ENCODE data around the gene FHOD1. TPM values are rescaled to one million over a fixed set of nuclear protein-coding genes. Genes with fewer than 3 reads are reported as not detected.

The FHOD1 gene
- total and polyA plus RNA-seq, 9 of the 15 experiments (the other 6 are each of a cell fraction or from before 2014, with no cell fraction given) = 18.7 to 126 (median 32.3) TPM

GRCh38 chr16:67241008-67241900, 6.0 kb downstream of the FHOD1 start (continued):
- TF ChIP-seq ZNF644 (tag; IDR thresholded peaks at IDR 0.05; ENCODE audit: low read depth) (no peak; the same call in 1 of the 2 replicates), ZFP30 (CRISPR knock-in tag; IDR thresholded peaks at IDR 0.05; ENCODE audit: borderline replicate concordance) (no peak), ZNF280A (IDR thresholded peaks at IDR 0.05; ENCODE audit: low read depth, partially characterized antibody) (no peak), ZNF696 (CRISPR knock-in tag; conservative IDR thresholded peaks at IDR 0.05) (no peak), ZNF551 (CRISPR knock-in tag; IDR thresholded peaks at IDR 0.05) (no peak), SIX5 (IDR thresholded peaks at IDR 0.05; ENCODE audit: borderline replicate concordance in 1 of 2, insufficient read depth in 1 of 2, low read depth in 1 of 2, low read length in 2 of 2) (no peak), HMBOX1 (IDR thresholded peaks at IDR 0.05) (no peak), TSC22D4 (tag; IDR thresholded peaks at IDR 0.05) (no peak), ARHGAP35 (IDR thresholded peaks at IDR 0.05; ENCODE audit: partially characterized antibody) (no peak), ZNF384 (IDR thresholded peaks at IDR 0.05; ENCODE audit: low read depth, low read length) (no peak), ZFP36 (IDR thresholded peaks at IDR 0.05; ENCODE audit: low read depth, low read length, partially characterized antibody) (peak; percentile 29), ZEB2 (IDR thresholded peaks at IDR 0.05) (0 out of 2 replicates have a peak, but pooled peaks have one; percentile 15), MECOM (CRISPR knock-in tag; IDR thresholded peaks at IDR 0.05) (peak; percentile 77), ZNF316 (IDR thresholded peaks at IDR 0.05) (peak; percentile 85), TRIM24 (IDR thresholded peaks at IDR 0.05) (peak in 1 of 2 experiments; percentile 25; a peak in 1 of 4 replicates), MBD2 (IDR thresholded peaks at IDR 0.05; ENCODE audit: borderline replicate concordance, low read depth) (0 out of 2 replicates have a peak, but pooled peaks have one; percentile 40), BRD9 (IDR thresholded peaks at IDR 0.05; ENCODE audit: low read depth, partially characterized antibody) (peak; percentile 30), KLF6 (CRISPR knock-in tag; IDR thresholded peaks at IDR 0.05; ENCODE audit: borderline replicate concordance) (no peak), YY1 (IDR thresholded peaks at IDR 0.05; ENCODE audit: borderline replicate concordance in 1 of 3, control insufficient read depth in 1 of 3, extremely low read depth in 1 of 3, insufficient read depth in 3 of 3, insufficient read length in 1 of 3, insufficient replicate concordance in 2 of 3, low read depth in 1 of 3, low read length in 2 of 3) (no peak), ZNF764 (CRISPR knock-in tag; IDR thresholded peaks at IDR 0.05; ENCODE audit: low read depth) (no peak), ZNF592 (IDR thresholded peaks at IDR 0.05) (peak; percentile 95)

All from K562 (cell line).